Suppressor macrophage (primary cell): ENCODE results near the gene CCSAP.
"Not testable (repeated sequence)": the region's sequence is repeated elsewhere in the genome, so short reads cannot be mapped to it uniquely, and the experiment has no call there.

Experiments
- DNase-seq, 4 experiments: peaks; one replicate each; pipeline ENCODE4 v3.0.0-alpha.2; 2020 to 2022

The CCSAP gene

DNA sequence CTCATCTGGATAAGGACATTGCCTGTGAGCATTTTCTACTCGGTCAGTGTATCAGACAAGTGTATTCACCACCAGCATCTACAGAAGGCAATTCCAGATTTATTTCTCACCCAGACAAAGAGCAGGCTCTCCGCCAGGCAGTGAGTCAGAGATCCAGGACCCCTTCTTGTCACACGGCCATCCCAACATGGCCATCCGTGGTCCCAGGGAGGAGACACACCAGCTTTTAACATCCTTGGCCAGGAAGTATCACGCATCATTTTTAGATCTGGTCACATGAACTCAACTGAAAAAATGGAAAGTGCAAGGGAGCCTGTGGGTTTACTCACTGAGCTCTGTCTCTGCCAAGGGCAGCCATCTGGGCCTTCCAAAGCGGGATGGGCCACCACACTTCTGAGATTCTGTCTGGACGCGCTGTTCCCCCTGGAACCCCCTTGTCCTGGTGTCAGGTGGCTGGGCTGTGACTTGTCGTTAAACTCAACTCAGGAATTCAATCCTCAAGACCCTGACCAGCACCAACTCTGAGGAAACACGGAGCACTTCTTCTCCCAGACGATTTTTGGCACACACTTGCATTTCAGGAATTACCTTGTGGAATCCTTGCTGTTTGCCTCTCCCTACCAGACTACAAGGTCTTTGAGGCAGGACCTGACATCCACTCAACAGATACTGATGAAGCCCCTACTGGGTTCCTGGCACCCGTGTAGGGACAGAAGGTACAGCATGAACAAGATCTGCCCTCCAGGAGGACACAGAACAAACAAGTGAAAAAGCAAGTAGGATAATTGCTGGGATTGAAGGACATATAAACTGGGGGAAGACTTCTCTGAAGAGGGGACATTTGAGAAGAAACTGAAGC, 21.6 kb upstream of the CCSAP start:
- DNase-seq = no peak

DNA sequence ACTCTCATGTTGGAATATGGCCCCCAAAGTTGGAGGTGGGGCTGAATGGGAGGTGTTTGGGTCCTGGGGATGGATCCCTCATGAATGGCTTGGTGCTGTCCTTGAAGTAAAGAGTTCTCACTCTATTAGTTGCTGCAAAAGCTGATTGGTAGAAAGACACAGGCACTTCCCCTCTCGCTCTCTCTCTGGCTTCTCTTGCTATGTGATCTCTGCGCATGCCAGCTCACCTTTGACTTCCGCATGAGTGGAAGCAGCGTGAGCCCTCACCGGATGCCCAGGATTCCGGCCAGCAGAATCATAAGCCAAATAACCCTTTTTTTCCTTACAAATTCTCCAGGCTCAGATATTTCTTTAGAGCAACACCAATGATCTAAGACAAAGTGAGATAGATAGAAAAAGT, 20.9 kb upstream of the CCSAP start:
- DNase-seq = no peak

DNA sequence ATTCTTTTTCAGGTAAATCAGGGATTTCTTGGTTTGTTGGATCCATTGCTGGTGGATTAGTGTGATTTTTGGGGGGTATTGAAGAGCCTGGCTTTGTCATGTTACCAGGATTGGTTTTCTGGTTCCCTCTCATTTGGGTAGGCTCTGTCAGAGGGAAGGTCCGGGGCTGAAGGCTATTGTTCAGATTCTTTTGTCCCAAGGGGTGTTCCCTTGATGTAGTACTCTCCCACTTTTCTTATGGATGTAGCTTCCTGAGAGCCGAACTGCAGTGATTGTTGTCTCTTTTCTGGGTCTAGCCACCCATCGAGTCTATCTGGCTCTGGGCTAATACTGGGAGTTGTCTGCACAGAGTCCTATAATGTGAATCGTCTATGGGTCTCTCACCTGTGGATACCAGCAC, 17.6 kb upstream of the CCSAP start:
- DNase-seq = no peak

DNA sequence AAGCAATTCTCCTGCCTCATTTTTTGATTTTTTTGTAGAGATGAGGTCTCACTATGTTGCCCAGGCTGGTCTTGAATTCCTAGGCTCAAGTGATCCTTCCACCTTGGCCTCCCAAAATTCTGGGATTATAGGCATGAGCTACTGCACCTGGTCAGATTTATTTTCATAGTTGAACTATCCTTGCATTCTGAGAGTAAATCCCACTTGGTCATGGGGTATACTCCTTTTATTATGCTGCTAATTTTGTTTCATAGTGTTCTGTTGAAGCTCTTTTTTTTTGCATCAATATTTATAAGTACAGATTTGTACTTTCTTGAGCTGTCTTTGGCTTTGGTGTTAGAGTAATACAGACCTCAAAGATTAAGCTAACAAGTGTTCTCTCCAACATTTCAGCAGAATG, 12.8 kb upstream of the CCSAP start:
- DNase-seq = no peak

DNA sequence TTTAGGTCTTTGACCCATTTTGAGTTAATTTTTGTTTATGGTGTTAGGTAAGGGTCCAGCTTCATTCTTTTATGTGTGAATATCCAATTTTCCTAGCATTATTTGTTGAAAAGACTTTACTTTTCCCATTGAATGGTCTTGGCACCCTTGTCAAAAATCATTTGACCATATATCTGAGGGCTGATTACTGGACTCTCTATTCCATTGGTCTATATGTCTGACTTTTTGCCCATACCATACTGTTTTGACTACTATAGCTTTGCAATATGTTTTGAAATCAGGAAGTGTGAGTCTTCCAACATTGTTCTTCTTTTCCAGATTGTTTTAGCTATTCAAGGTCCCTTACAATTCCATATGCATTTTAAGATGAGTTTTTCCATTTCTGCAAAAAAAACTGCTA, 11.4 kb upstream of the CCSAP start:
- DNase-seq = no peak

DNA sequence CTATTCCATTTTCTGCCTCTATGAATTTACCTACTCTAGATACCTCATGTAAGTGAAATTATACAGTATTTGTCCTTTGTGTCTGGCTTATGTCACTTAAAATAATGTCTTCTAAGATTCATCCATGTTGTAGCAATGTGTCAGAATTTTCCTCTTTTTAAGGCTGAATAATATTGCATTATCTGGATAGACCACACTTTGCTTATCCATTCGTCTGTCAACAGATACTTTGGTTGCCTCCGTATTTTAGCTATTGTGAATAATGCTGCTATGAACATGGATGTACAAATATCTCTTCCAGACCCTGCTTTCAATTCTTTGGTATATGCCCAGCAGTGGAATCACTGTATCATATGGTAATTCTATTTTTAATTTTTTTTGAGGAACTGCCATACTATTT, 10.1 kb upstream of the CCSAP start:
- no peak for DNase-seq

DNA sequence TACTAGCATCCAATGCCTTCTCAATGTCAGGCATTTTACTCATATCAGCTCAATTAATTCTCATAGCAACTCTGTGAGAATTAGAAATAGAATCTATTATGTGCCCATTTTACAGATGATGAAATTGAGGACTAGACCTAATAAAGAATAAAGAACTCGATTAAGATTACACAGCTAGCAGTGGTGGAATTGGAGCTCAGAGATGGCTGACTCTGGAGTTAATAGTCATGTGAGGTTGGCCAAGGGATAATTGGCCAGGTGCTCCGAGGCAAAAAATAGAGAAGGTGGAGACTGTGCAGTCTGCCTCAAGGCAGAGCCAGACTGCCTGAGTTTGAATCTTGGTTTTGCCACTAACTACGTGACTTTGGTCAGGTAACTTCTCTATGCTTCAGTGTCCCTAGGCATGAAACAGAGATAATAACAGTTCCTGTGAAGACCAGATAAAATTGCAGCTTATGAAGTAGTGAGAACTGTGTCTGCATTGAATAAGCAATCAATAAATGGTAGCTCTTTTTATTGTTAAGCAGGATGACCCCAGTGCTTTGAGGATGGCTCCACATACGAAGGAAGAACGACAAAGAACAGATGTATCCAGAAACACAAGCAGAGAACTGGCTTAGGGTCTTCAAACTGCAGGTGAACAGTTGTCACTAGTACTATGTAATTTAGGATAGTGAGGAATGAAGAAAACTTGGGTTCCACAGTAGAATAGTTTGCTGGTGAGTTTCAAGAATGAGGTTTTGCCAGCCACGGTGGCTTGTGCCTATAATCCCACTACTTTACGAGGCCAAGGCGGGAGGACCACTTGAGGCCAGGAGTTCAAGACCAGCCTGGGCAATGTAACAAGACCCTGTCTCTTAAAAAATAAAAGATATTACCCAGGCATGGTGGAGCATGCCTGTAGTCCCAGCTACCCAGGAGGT, 6.9 kb upstream of the CCSAP start:
- no peak for DNase-seq

DNA sequence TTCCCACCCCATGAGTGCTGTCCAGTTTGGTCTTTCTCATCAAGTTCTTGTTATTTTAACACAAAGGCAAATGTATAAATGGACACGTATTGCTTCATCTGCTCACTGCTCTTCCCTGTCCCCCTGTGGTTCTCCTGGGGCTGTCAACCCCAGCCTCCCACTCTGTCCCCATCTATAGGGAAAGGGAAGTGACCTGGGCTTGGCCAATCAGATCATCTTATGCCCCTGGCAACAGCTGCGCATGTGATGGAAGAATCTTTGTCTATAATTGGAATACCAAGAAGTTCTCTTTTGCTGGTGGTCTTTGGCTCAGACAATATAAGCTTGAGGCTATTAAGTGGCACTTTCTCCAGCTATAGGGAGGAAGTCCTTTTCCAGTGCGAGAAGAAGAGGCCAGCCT, 4.7 kb upstream of the CCSAP start:
- DNase-seq = peak; percentile 61 to 82 (median 78)

DNA sequence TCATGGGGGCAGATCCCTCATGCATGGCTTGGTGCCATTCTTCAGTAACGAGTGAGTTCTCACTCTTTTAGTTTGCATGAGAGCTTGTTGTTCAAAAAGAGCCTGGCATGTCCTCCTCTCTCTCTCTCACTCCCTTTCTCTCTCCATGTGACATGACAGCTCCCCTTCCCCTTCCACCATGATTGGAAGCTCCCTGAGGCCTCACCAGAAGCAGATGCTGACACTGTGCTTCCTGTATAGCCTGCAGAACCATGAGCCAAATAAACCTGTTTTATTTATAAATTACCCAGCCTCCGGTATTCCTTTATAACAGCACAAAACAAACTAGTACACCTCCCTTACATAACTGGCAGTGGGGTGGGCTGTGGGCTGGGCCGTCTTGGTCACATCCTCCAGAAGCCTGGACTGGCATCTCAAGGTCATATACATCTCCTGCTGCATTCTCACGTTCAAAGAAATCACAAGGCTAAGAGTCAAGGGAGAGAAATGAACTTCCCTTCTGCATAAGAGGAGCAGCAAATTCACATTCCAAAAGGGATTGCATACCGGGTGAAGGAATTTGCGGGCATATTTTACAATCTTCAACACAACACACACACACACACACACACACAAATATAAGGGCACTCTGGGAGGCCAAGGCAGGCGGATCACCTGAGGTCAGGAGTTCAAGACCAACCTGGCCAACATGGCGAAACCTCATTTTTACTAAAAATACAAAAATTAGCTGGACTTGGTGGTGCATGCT, 2.3 kb upstream of the CCSAP start:
- no peak for DNase-seq

DNA sequence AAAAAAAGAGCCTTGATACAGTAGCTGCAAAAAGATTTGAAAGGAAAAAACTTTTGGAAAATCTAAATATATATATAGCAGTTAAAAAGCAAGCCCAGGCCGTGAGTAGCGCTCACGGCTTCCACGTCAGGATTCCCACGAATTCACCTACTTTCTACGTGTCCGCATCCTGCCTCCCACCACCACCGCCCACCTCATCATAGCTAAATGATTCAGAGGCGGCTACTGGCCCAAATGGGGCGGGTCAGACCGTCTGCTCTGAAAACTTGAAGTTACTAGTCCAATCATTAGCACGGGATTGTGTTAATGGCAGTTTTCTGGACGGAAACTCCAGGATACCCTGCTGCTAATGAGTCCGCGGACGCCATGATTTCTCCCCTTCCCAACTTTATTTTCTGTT, 1.3 kb upstream of the CCSAP start:
- DNase-seq = peak in 2 of 4 experiments; percentile 12 to 23

DNA sequence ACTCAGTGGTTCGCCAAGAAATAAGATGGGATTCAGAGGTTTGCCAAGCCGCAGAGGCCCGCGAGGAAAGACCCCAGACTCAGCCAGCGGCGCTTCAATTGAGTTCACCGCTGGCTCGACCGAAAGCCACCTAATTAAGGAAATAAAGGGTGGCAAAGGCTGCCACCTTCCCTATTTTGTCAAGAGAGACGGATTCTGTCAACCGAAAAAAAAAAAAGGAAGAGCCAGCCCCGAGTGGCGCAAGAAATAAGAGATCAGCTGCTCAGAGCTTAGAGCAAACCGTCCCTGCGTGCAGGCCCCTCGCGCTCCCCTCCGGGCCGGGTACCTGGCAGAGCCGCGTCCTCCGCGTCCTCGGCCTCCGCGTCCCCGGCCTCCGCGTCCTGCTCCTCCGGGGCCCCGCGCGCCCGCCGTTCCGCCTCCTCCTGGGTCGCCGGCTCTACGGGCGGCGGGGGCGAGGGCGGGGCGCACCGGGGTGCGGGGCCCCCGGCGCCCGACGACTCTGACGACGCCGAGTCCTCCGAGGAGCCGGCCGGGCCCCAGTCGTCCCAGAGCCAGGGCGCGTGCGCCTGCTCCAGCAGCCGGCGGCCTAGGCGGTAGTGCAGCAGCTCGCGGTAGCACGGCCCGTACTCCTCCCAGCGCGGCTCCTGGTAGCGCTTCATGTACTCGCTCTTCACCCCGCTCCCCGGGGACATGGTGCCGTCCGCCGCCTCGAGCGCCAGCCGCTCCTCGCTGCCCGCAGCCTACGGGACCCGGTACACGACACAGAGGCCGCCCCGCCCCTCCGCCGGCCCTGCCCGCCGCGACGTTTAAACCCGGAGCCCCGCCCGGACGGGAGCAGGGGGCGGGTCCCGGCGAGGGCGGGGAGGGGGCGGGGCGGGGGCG, 832 bp downstream of the CCSAP start:
- peak; percentile 76 to 93 (median 92) for DNase-seq

DNA sequence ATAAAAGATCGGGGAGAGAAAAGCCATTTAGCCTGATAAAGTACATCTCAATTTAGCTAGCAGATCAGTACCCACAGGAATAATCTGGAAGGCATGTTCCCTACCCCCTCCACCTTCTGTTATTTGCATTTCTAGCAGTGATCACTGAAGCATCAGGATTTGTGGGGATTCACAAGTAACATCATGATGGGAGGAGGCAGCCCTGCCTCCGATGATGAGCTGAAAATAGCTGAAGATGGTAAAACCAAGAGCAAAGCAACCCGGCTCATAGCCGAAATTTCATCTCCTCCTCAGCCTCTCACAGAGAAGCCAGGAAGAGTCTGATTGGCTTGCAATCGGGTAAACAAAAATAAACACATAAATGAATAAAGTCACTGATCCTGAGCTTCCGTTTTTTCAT, 2.4 kb downstream of the CCSAP start:
- DNase-seq = no peak

DNA sequence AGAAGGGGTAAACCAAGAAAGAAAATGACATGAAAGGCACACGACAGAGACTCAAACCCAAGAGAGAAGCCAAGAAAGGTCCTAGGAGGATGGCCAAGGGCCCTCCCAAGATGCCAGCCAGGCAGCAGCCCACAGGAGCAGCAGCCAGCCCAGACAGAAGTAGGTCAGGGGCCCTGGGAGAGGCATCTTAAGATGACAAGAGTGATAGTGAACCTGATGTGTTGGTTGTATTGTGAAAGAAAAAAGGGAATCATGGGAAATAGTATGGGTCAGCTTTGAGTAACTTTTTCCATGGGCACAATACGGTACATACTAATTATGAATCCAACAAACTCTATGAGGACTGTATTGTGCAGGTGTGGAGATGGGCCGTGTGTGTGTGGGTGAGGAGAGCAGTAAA, 3.3 kb downstream of the CCSAP start:
- peak in 1 of 4 experiments; percentile 13 for DNase-seq

DNA sequence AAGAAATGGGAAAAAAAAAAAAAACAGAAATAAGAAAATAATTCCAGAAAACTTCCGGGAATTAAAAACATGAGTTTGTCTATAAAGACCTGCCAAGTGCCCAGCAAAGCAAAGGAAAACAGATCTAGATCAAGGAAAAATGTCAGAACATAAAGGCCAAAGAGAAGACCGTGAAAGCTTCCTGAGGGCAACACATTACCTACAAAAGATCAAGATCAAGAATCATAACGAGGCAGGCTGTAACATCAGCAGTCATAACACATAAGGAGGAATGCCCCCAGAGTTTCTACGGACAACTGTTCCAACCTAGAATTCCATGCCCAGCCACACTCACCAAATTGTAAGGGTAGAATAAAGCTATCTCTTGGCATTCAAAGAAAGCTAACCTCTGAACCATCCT, 3.8 kb downstream of the CCSAP start:
- no peak for DNase-seq

DNA sequence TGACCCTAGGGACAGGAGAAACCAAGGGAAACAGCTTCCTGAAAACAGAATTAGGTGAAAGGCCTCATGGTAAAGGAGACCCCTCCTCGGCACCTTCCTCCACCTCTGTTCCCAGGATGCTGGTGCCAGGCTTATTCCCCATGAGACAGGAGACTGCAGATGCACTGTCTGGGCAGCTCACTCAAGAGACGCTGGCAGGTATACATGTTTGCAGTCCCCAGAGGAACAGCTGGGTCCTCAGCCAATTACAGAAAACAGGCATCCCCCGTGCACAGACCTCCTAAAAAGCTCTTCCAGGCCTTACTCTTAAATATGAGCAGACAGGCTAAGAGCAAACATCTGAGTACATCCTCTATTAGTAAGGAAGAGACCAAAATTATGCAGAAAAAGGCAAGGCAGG, 6.5 kb downstream of the CCSAP start:
- DNase-seq = no peak

DNA sequence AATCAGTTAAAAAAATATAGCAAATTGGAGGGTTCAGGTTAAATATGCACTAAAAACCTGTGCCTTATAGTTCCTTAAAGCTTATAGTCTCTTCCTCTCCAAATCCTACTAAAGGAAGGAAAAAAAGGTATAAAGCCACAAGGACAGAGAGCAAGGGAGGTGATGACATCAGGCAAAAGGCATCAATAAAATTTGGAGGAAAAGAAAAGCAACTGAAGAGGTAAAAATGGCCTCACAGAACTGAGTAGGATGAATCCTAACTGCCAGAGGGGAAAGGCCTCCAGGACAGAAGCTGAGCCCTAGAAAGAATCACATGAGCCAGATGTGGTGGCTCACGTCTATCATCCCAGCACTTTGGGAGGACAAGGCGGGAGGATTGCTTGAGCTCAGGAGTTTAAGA, 8.1 kb downstream of the CCSAP start:
- DNase-seq = no peak

DNA sequence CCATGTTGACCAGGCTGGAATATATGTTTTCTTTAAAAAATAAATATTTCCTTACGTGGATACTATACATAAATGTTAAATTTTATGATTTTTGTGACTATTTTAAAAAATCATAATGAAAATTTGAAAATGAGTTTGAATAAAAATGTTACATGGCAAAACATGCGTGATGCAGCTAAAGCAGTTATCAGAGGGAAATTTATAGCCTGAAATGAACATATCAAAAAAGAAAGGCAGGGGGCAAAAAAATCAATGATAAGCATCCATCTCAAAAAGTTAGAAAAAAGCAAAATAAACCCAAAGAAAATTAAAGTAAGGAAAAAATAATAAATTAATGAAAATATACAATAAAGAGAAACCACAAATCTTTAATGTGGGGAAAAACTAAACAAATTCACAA, 8.6 kb downstream of the CCSAP start:
- DNase-seq = no peak

DNA sequence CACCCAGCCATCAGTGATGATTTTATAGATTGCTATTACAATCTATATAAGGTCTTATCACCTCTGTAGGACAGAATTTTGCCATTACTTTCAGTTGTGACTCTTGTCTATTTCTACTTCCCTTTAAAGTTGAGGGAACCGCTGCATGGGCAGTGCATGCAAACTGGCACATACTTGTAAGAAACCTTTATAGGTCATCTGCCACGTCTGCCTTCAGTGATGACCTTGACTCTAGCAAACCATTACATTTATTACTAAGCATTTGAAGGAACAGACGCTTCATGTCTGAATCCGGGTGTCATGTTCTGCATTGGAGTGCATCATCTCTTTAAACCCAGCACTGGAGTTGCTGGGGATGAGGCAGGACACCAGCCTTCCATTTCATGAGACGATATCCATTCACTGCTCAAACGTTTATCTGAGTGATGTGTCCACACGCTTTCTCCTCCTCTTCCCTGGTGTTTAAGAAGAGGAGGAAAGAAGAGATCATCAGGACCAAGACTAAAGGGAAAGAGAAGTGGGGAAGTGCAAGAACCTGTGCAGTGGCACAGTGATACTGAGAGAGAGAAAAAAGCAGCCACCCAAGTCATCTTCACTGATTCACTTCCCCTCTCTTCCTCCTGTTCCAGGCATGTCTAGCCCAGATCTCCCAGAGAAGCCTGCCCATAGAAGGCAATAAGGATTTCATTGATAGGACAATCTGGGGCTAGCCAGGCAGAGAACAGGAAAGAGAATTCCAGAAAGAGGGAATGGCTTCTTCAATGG, 14.1 kb downstream of the CCSAP start:
- no peak for DNase-seq

DNA sequence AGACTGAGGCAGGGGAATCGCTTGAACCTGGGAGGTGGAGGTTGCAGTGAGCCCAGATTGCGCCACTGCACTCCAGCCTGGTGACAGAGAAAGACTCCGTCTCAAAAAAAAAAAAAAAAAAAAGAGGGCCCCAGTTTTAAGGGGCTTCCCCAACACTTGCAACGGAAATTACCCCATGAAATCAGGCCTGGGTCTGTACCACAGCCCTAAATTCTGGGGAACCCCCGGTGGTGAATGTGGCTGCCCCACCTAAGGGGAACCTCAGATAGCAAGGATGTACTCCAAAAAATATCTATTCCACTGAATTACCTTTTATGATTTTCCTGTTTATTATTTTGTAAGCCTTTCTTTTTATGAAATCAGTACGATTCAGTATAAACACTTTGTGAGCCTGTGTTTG, 15.1 kb downstream of the CCSAP start:
- DNase-seq = not testable (repeated sequence)

DNA sequence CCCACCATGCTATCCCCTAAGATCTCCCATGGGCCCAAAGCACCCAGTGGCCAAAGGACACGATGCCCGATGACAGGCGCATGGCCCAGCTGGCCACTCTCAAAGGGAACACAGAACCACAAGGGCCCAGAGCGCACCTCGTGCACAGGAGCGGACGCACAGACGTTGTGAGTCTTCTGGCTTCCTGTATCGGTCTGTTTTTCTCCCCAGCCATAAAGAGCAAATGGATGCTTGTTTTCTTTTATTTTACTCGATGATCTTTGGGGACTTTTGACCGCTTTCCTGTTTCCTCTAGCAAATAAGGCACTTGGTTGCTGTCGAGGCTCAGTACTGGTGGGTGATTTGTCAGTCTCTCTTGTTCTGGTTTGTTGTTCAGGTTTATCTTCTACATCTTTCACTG, 16.2 kb downstream of the CCSAP start:
- DNase-seq = no peak

DNA sequence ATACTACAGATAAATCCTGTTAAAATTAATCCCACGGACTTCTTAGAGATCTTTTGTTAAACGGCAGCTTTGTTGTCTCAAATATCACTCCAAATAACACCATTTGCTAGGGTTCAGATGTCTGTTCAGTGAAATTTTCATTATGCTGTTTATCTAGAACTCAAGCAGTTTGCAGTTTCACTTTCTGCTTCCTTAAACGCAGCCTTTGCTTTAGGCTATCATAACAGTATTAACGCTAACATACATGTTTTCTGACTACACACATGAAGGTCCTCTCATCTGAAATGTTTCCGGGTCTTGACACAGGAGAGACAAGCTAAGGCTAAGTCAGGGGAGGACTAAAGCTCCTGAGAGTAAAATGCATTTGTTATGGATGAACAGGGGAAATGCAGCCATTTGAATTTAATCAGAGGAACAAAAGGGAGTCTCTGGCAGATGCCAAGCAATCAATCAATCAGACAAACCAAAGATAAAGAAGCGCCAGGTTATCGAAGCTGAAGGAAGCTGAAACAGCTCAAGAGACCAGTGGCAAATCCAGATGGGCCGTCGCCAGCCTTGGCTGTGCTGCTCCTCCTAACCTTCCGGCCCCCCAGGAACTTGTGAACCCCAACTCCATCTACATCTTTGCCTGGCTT, 16.9 kb downstream of the CCSAP start:
- DNase-seq = peak in 1 of 4 experiments; percentile 24
